Upper lobe of right lung (tissue), 1 donor: ENCODE measurements around the gene IL34. TPM values are rescaled to one million over a fixed set of nuclear protein-coding genes. Genes with fewer than 3 reads are reported as not detected.
A peak's percentile ranks its signal among the peaks of the same experiment; 100 is the strongest.

Source experiments
- ATAC-seq: fragments of 200-7000 bp; cut with Tn5 transposase; one replicate; pipeline ENCODE4 v1.9.1; 2020; ENCODE audit warnings: mild to moderate bottlenecking, moderate library complexity
- DNase-seq: peaks from one replicate; pipeline ENCODE4 v3.0.0-alpha.2; 2020
- H3K27ac ChIP-seq: fragments of 200-600 bp; one replicate; pipeline ENCODE4 v1.8.0; 2022
- H3K27me3 ChIP-seq: fragments of 200-600 bp; one replicate; pipeline ENCODE4 v1.8.0; 2022; ENCODE audit warnings: mild to moderate bottlenecking
- H3K36me3 ChIP-seq: fragments of 200-600 bp; one replicate; pipeline ENCODE4 v1.8.0; 2022
- H3K4me1 ChIP-seq: fragments of 200-600 bp; one replicate; pipeline ENCODE4 v1.8.0; 2022
- H3K4me3 ChIP-seq: fragments of 200-600 bp; one replicate; pipeline ENCODE4 v1.8.0; 2022; ENCODE audit warnings: mild to moderate bottlenecking
- H3K9me3 ChIP-seq: fragments of 200-600 bp; one replicate; pipeline ENCODE4 v1.8.0; 2022
- CTCF ChIP-seq: fragments of 200-600 bp; IDR thresholded peaks from one replicate; pipeline ENCODE4 v1.8.0; 2022; ENCODE audit warnings: antibody characterized with exemption
- intact Hi-C: fragments of 100-400 bp; cut with DNase I; formaldehyde crosslinking; loops from one replicate; pipeline ENCODE4 v1.11.0; 2022
- total RNA-seq: library from RNA; stranded (reverse); fragmentation: NEBNext Ultra II Directional; extraction: Animal tissue kit (Norgen Biotek cat#: 25700); gene quantifications from one replicate; pipeline ENCODE4 v1.2.1, GENCODE V29; 2021
- donor health status: DM: no; HTN: yes; CAD: no; lungs with severe emphysema.

Gene IL34
- total RNA-seq, 1 donor from 2014 or later: 3.3 TPM

GRCh38 chr16:70680495-70681381, 34.4 kb downstream of the IL34 start:
- DNase-seq (no peak), ATAC-seq (no peak)
- Histone ChIP-seq H3K27me3 (no peaks in the 10 kb centered on the region), H3K4me1 (peaks cover 32% of the 10 kb centered on the region), H3K9me3 (no peaks in the 10 kb centered on the region), H3K36me3 (peaks cover 47% of the 10 kb centered on the region), H3K27ac (peak overlapping the region; percentile 30), H3K4me3 (peak overlapping the region; percentile 3)
- no peak for TF ChIP-seq CTCF
- intact Hi-C loops: no loop called here

- DNase-seq (no peak), ATAC-seq (no peak)
- H3K4me3 ChIP-seq: peak overlapping the region; percentile 21
- no peak for TF ChIP-seq CTCF
- H3K27ac ChIP-seq: peak overlapping the region; percentile 58
- intact Hi-C loops: no loop called here
- H3K4me1 ChIP-seq: peaks cover 37% of the 10 kb centered on the region
- H3K36me3 ChIP-seq: peaks cover 38% of the 10 kb centered on the region
- no peaks in the 10 kb centered on the region for H3K27me3 ChIP-seq
- no peaks in the 10 kb centered on the region for H3K9me3 ChIP-seq
Measured at GRCh38 chr16:70681382-70682238, 35.3 kb downstream of the IL34 start.

GRCh38 chr16:70682239-70683145, 36.1 kb downstream of the IL34 start:
- intact Hi-C loops: no loop called here
- peaks cover 29% of the 10 kb centered on the region for H3K36me3 ChIP-seq
- peak overlapping the region; percentile 58 for H3K27ac ChIP-seq
- H3K27me3 ChIP-seq: no peaks in the 10 kb centered on the region
- TF ChIP-seq CTCF: no peak
- H3K4me1 ChIP-seq: peaks cover 46% of the 10 kb centered on the region
- ATAC-seq: no peak
- no peaks in the 10 kb centered on the region for H3K9me3 ChIP-seq
- no peak for DNase-seq
- H3K4me3 ChIP-seq: peak overlapping the region; percentile 73

GRCh38 chr16:70683146-70683944, 37.0 kb downstream of the IL34 start:
- Histone ChIP-seq H3K36me3 (peaks cover 21% of the 10 kb centered on the region), H3K9me3 (no peaks in the 10 kb centered on the region), H3K4me1 (peaks cover 54% of the 10 kb centered on the region), H3K27ac (peak overlapping the region; percentile 73), H3K27me3 (no peaks in the 10 kb centered on the region), H3K4me3 (peak overlapping the region; percentile 73)
- ATAC-seq: no peak
- intact Hi-C loops: no loop called here
- no peak for DNase-seq
- no peak for TF ChIP-seq CTCF
